Ovary (tissue), 9 donors: ENCODE measurements around the gene ADAMTS7. TPM values are rescaled to one million over a fixed set of nuclear protein-coding genes. Genes with fewer than 3 reads are reported as not detected.

Experiments
- DNase-seq, 5 donors: peaks; one replicate each; pipeline ENCODE4 v3.0.0-alpha.2; 2019 to 2020
- H3K27ac ChIP-seq, 2 donors: fragments of 200-600 bp; one replicate each; pipeline versions ENCODE4 v1.5.1 to v1.8.0; 2019 to 2022
- H3K27me3 ChIP-seq: fragments of 200-600 bp; one replicate; pipeline ENCODE4 v1.8.0; 2022
- H3K36me3 ChIP-seq: fragments of 200-600 bp; sonication (generic); one replicate; pipeline ENCODE4 v1.5.1; 2019
- H3K4me1 ChIP-seq: one replicate; pipeline ENCODE4 v1.8.1; 2013; ENCODE audit warnings: mild to moderate bottlenecking, moderate library complexity; ENCODE audit not compliant: insufficient read depth
- H3K4me3 ChIP-seq: fragments of 200-600 bp; sonication (generic); one replicate; pipeline ENCODE4 v1.5.1; 2017
- H3K9me3 ChIP-seq, 2 donors: fragments of 200-600 bp in 1 of 2; sonication (generic) in 1 of 2; one replicate each; pipeline versions ENCODE4 v1.5.1 to v1.8.1; 2013 to 2019; ENCODE audit warnings: mild to moderate bottlenecking in 1 of 2, moderate library complexity in 1 of 2
- EP300 ChIP-seq: sonication (generic); formaldehyde crosslinking; IDR thresholded peaks from one replicate; pipeline ENCODE4 v1.6.1; 2017; ENCODE audit warnings: antibody characterized with exemption
- POLR2A ChIP-seq: fragments of 450-650 bp; IDR thresholded peaks from one replicate; pipeline ENCODE4 v1.6.1; 2017; ENCODE audit warnings: antibody characterized with exemption, mild to moderate bottlenecking, moderate library complexity
- WGBS, 3 donors: extraction: QIAGEN DNeasy Blood & Tissue Kit in 1 of 3; methylation state at CpG; one replicate each; pipeline versions ENCODE4 v1.1.5 to v1.1.7; 2013 to 2017; 5-methylcytosine and 5-hydroxymethylcytosine counted together
- intact Hi-C, 4 donors: fragments of 100-400 bp; cut with DNase I; formaldehyde crosslinking; loops; one replicate each; pipeline versions ENCODE4 v1.11.0 to v1.15.1; 2022 to 2023
- polyA plus RNA-seq, 2 donors: library from polyadenylated mRNA; stranded (reverse); fragments of 200-250 nt in 1 of 2; fragments of 350-450 nt in 1 of 2; fragmentation: Illumina TruSeq in 1 of 2; extraction: RNeasy Lipid Tissue Mini Kit (QIAGEN cat#74804) in 1 of 2; gene quantifications; one replicate each; pipeline ENCODE4 v1.2.3, GENCODE V29; 2013 to 2014
- total RNA-seq, 7 donors: library from RNA; depleted of rRNA in 2 of 7; stranded (reverse); fragments of >200 nt in 2 of 7; fragmentation: NEBNext Ultra II Directional in 3 of 7; extraction: Animal tissue kit (Norgen Biotek cat#: 25700) in 3 of 7; gene quantifications; one replicate each; pipeline versions ENCODE4 v1.1.0 to v1.2.4, GENCODE V29; 2016 to 2023
- TF ChIP-seq, protein P1 (sequence below), 3 donors: fragments of 450-650 bp in 2 of 3; fragments of 200-600 bp in 1 of 3; IDR thresholded peaks; one replicate each; pipeline versions ENCODE4 v1.5.1 to v1.8.0; 2016 to 2022; ENCODE audit warnings: antibody characterized with exemption in 3 of 3, mild to moderate bottlenecking in 1 of 3
- donor health status: DM: no; HTN: no; CAD: no; lungs with moderate emphysema.
- donor health status: DM: no; HTN: no; CAD: no.
- donor health status: Bipolar disorder and iron deficiency.
- donor health status: DM: yes; HTN: yes; CAD: no.
- donor health status: DM: no; HTN: no; CAD: no.
- donor health status: DM: yes; HTN: yes; CAD: no.

Gene ADAMTS7
- total and polyA plus RNA-seq, 9 donors, result 2.1 to 16.5 (median 8.5) TPM

DNA sequence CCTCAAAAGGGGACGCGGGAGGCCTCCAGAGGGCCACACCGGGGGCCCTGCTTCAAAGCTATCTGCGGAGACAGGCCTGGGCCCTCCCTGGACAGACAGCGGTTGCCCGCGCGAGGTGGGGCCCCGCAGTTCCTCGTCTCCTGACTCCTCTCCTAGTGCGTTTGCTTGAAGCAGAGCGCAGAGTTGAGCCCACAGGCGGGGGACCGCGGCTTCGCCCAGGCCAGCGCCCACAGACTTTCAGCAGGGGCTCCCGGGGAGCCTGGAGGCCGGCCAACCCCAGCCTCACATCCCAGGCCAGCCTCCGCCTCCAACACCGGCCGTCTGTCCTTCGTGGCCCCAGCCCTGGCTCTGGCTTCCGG lies 540 bp upstream of the ADAMTS7 start:
- H3K36me3 ChIP-seq, result no peaks in the 10 kb centered on the region
- H3K27ac ChIP-seq, result peak overlapping the region; percentile 62 to 73
- peak overlapping the region; percentile 51 for H3K4me3 ChIP-seq
- H3K27me3 ChIP-seq, result no peaks in the 10 kb centered on the region
- peaks cover 2% of the 10 kb centered on the region for H3K4me1 ChIP-seq
- WGBS, 3 donors, result 8 to 11% (median 9%) methylated on average over 22 to 24 of the region's 24 CpGs
- peak in 2 of 5 donors; percentile 45 to 67 for DNase-seq
- intact Hi-C loops, result loop anchor here in 1 of 4 donors (5.0 kb wide), 2 partner anchors 50 to 60 kb away; partner anchors contain the start of gene MORF4L1
- no peaks in the 10 kb centered on the region for H3K9me3 ChIP-seq
- no peak for TF ChIP-seq EP300
- TF ChIP-seq POLR2A, result no peak
- TF ChIP-seq, protein P1, sequence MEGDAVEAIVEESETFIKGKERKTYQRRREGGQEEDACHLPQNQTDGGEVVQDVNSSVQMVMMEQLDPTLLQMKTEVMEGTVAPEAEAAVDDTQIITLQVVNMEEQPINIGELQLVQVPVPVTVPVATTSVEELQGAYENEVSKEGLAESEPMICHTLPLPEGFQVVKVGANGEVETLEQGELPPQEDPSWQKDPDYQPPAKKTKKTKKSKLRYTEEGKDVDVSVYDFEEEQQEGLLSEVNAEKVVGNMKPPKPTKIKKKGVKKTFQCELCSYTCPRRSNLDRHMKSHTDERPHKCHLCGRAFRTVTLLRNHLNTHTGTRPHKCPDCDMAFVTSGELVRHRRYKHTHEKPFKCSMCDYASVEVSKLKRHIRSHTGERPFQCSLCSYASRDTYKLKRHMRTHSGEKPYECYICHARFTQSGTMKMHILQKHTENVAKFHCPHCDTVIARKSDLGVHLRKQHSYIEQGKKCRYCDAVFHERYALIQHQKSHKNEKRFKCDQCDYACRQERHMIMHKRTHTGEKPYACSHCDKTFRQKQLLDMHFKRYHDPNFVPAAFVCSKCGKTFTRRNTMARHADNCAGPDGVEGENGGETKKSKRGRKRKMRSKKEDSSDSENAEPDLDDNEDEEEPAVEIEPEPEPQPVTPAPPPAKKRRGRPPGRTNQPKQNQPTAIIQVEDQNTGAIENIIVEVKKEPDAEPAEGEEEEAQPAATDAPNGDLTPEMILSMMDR (IDR thresholded peaks at IDR 0.05), result no peak

DNA sequence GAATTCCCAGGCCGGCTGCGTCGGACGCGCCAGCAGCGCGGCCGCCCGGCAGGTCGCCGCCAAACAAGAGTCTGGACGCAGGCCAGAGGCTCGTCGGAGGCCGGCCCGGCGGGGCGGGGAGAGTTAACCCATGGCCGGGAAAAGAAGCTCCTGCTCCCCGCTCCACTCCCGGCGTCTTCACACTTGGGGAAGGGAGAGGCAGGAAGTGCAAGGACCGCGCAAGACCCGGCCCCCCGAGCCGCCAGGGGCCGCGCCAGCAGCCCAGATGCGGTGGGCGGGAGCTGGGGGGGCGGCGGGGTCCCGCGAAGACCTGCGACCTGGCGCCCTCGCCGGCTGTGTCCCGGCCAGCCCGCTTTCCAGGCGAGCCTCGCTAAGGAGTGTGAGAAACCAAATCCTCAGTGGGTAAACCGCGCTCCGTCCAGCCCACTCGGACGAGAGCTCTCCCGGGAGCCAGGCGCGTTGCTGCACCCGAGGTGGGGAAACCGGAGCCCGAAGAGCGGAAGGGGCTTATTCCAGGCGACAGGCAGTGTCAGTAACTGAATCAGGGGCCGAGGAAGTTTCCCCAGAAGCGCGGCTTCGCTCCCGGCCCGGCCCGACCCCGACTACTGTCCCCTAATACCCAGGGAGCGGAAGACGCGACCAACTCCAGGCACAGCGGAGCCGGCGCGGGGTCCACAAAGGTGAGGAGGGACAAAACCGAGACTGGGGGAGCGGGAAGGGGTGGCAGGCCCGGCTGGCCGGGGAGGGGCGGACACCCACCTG lies 721 bp downstream of the ADAMTS7 start:
- H3K4me1 ChIP-seq, result peaks cover 3% of the 10 kb centered on the region
- H3K27ac ChIP-seq, result peak overlapping the region in 1 of 2 donors; percentile 73
- intact Hi-C loops, result loop anchor here in 1 of 4 donors (5.0 kb wide), 2 partner anchors 48 to 62 kb away; partner anchors contain the start of gene MORF4L1
- no peaks in the 10 kb centered on the region for H3K36me3 ChIP-seq
- H3K4me3 ChIP-seq, result peak overlapping the region; percentile 51
- no peaks in the 10 kb centered on the region for H3K9me3 ChIP-seq
- TF ChIP-seq, protein P1 (IDR thresholded peaks at IDR 0.05), result no peak
- TF ChIP-seq POLR2A (no peak), EP300 (no peak)
- no peaks in the 10 kb centered on the region for H3K27me3 ChIP-seq
- DNase-seq, result peak; percentile 66 to 82 (median 80)
- WGBS, 3 donors, result 0 to 1% (median 1%) methylated on average over 67 to 76 of the region's 76 CpGs

DNA sequence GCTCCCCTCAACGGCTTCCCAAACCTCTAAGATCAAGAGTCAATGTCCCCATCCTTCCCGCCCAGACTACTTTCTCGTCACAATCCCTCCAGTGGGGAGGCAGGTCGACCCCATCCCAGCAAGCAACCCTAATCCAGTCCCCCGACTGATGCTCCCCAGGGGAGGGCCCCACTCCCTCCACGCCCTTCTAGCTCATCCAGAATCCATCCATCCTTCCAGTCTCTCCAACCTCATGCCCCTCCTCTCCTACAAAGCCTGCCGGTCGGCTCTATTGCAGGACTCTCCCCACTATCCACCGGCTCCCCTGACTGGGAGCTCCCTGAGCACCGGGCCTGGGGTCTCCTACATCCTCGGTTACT lies 1.3 kb downstream of the ADAMTS7 start:
- no peak for DNase-seq
- 29 to 35% (median 31%) methylated on average over 11 of the region's 11 CpGs for WGBS, 3 donors
- intact Hi-C loops, result loop anchor here in 1 of 4 donors (5.0 kb wide), 2 partner anchors 48 to 62 kb away; partner anchors contain the start of gene MORF4L1
- Histone ChIP-seq H3K4me3 (peak overlapping the region; percentile 51), H3K27ac (peak overlapping the region in 1 of 2 donors; percentile 73), H3K27me3 (no peaks in the 10 kb centered on the region), H3K36me3 (no peaks in the 10 kb centered on the region), H3K4me1 (peaks cover 3% of the 10 kb centered on the region), H3K9me3 (no peaks in the 10 kb centered on the region)
- TF ChIP-seq, protein P1 (IDR thresholded peaks at IDR 0.05), result no peak
- TF ChIP-seq EP300 (no peak), POLR2A (no peak)

DNA sequence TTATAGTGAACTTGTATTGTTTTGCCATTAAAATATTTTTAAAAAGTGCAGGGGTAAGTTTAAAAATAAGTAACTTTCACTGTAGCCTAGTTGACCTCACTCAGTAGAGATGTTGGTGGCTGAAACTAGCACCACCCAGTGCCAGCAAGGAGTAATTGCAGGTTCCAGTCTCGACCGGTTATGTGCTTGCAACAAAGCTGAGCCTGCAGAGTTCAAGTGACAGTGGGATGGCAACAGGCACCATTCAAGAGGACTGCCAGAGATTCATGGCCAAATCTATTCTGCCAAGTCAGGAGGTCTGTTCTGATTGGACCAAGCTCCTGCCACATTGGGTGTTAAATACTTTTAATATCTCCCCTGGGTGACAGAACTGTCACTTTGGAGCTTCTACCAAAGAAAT lies 2.7 kb downstream of the ADAMTS7 start:
- Histone ChIP-seq H3K27me3 (no peaks in the 10 kb centered on the region), H3K4me1 (peaks cover 3% of the 10 kb centered on the region), H3K9me3 (no peaks in the 10 kb centered on the region), H3K36me3 (no peaks in the 10 kb centered on the region), H3K27ac (no peak overlapping the region), H3K4me3 (no peak overlapping the region)
- TF ChIP-seq POLR2A, result no peak
- TF ChIP-seq, protein P1 (IDR thresholded peaks at IDR 0.05), result no peak
- TF ChIP-seq EP300, result no peak
- intact Hi-C loops, result no loop called here
- no peak for DNase-seq
- WGBS, 3 donors, result 88 to 95% (median 94%) methylated on average over 2 of the region's 2 CpGs
